ENCODE measurements around the gene KRTAP12-1. TPM values are rescaled to one million over a fixed set of nuclear protein-coding genes. Genes with fewer than 3 reads are reported as not detected.

The KRTAP12-1 gene
- total and polyA plus RNA-seq, 2 of the 8 experiments (the other 6 are each of a cell fraction or from before 2014, with no cell fraction given), result 0.50 to 0.73 TPM

DNA sequence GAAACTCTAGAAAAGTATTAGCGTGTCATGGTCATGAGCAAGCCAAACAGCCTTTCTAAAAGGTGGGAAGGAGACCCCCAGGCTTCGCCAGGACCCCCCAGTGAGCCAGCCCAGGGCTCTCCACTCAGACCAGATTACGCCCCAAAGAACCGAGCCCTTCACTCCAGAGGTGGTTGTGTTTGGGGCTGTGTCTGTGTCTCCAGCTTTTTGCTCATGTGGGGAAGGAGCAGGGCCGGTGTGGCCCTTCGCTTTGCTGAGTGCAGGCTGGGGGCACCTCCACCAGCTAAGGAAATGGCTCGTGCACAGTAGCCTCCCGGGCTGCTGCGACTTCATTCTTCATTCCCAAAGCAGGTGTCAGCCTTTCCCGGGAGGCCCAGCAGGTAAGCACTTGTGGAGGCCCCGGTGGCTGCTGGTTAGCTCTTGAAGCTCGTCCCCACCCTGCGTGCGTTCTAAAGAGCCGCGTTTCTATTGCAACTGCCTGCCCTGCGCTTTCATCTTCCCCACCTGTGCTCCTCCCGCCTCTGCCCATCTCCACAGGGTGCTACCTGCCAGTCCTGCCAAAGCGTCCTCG, 28.9 kb upstream of the KRTAP12-1 start (continued):
- TF ChIP-seq JUND (IDR thresholded peaks at IDR 0.05; ENCODE audit: low read length) (no peak), ATF3 (IDR thresholded peaks at IDR 0.05; ENCODE audit: insufficient read depth, low read depth, low read length) (no peak), EZH2 (IDR thresholded peaks at IDR 0.05; ENCODE audit: low read depth, low read length, severe bottlenecking) (peak; percentile 52), POLR2AphosphoS5 (IDR thresholded peaks at IDR 0.05; ENCODE audit: low read depth, low read length) (no peak)

All from H1 (cell line).